GM19452 (cell line): ENCODE data around the gene INF2.
"Not testable (repeated sequence)": the region's sequence is repeated elsewhere in the genome, so short reads cannot be mapped to it uniquely, and the experiment has no call there.

Experiments used
- ATAC-seq: cut with Tn5 transposase; IDR thresholded peaks from one replicate; pipeline ENCODE4 v1.9.1; 2021; ENCODE audit not compliant: unreplicated experiment

The INF2 gene

GRCh38 chr14:104717646-104718045 is 28.2 kb downstream of the INF2 start:
- no peak for ATAC-seq

- ATAC-seq, result no peak
Measured at GRCh38 chr14:104718147-104718546, 28.7 kb downstream of the INF2 start.

DNA sequence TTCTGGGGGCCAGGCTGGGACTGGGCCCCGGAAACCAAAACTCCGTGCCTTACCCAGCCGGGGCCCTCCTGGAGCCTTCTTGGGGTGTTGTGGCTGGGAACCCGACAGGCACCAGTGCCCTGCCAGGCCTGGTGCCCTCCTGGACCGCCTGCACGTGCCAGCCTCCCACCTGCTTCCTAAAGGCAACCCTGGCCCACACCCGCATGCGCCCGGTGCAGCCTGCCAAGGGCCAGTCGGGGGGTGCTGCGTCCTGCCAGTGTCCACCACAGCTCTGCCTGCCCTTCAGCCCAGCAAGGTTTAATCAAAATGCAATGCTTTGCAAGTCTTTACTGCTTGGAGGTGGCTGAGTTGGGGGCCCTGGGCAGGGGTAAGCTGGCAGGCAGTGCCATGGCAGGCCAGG is 29.5 kb downstream of the INF2 start:
- ATAC-seq, result no peak

DNA sequence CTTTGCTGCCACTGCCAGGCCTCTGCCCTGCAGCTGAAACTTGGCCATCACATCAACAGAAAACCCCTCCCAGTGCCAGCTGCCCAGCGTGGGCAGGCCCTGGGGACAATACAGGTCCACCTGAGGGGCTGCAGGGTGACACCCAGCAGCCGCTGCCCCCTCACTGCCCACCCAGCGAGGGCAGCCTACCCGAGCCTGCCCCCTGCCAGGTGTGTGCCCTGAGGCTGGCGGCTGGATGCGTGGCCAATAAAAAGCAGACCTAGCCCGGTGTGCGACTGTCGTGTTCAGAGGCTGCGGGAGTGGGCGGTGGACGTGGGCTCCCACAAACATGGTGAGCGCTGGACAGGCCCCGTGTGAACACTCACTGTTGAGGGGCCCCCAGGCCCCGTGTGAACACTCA is 29.9 kb downstream of the INF2 start:
- ATAC-seq, result no peak

DNA sequence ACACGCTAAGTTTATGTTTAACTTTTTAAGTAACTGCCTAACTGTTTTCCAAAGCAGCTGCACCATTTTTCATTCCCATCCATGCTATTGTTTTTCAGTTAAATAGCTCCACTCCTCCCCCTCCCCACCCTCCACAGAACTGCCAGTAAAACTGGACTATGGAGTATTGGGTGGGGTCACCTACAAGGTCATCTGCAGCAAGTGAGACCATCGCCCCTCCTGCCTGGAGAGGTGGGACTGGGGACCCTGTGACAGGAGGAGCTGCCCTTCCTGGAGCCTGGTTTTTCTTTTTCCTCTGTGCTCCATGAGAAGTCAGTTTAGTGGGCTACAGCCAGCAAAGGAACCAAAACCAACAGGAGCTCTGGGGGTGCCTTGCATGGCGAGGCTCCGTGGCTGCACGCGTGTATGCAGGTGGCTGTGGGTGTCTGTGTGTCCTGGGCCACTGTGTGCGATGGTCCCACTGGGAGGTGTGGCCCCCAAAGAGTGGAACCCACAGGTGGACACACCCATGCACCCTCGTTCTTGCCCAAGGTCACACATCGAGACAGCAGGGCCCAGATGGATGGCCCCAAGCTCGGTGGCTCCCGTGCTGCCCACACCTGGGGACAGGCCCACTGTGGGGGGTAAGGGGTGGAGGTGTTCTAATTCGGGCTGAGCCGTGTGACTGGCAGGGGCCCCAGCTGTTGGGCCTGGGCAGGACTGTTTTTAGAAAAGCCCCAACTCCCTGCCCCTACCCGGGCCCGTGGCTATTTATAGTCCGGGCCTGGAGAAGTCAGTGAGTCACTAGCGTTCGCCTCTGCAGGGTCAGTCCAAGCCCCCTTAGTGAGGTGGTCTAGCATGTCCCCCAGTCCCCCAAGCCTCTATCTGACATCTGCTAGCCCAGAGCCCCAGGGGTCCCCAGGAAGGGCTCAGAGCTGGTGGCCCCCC is 32.4 kb downstream of the INF2 start:
- ATAC-seq, result no peak

DNA sequence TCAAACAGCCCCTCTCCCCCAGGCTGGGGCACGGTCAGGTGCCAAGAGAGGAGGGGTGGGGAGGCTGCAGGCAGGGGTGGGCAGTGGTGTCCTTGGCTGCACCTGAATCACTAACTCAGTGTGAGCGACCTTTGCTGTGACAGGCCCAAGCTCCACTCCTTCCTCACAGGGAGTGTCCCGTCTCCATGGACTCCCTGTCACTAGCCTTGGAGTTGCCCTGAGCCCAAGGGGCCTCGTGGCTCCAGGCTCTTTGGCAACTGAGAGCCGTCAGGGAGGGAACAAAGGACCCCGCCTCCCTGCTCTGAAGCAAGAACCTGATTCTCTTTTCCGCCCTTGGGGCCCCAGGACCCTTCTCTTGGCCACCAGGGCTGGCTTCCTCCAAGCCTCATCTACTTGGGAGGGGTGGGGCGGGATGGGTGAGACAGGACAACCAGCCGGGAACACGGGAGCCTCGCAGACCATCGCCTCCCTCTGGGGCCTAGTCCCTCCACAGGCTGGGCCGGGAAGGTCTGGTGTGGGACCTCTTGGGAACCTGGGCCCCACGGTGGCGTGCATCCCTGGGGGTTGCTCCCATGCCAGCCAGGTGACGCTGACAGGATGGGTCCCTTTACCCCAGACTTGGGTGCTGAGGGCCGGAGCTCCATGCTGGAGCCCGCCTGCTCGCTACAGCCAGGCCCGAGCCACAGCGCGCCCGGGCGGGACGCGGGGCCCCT is 33.7 kb downstream of the INF2 start:
- no peak for ATAC-seq

DNA sequence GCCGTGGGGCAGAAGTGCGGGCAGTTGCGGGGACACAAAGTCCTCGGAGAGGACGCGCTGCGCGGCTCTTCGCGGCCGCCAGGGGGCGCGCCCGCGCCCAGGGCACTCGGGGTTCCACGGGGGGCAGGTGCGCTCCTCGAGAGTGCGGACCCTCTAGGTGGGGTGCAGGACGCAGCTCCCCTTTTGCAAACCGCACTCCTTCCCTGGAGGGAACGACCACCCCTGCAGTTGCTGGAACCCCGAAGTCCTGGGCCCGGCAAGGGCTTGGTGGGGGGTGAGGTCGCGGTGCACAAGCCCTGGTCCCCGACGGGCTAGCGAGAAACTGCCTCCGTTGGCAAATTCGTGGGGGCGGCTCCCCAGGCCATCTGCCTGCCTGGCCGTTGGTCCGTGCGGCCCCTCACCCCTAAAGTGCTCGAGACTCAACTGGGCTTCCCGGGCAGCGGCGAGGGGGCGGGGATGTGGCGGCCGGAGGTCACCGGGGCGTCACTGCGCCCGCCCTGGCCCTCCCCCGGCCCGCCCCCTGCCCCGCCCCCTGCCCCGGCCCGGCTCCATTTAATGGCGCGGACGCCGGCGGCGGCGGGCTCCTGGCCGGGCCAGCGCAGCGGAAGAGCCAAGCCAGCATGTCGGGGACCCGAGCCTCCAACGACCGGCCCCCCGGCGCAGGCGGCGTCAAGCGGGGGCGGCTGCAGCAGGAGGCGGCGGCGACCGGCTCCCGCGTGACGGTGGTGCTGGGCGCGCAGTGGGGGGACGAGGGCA is 34.4 kb downstream of the INF2 start, which contains the start of gene ADSS1:
Gene ADSS1, plus strand, starts transcription at position 579 of the 756 bp plus-strand sequence. Its CDS starts 42 bp downstream, at position 621.
- ATAC-seq, result peak; percentile 61

DNA sequence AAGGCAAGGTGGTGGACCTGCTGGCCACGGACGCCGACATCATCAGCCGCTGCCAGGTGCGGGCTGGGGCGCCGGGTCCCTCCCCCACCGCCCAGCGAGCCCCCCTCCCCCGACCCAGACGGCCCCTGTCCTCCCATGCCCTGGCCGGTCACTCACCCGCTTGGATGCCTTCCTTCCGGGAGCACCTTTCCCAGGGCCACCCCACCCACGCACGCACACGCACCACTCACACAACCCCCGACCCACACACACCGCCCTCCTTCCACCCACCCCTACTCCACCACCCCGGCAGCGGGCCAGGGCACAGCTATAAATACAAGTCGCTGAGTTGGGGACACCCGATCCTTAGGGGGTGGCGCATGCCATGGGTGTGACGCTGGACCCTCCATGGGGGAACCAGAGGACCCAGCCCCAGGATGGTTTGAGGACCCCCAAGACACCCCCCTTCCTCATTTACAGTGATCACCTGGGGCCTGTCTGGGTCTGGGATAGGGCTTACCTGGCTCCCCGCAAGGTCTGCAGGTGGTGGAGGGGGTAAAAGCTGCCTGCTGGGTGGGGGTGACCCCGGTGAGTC is 35.1 kb downstream of the INF2 start:
- ATAC-seq, result no peak

- ATAC-seq, result no peak
Measured at GRCh38 chr14:104724981-104725771, 35.8 kb downstream of the INF2 start.

DNA sequence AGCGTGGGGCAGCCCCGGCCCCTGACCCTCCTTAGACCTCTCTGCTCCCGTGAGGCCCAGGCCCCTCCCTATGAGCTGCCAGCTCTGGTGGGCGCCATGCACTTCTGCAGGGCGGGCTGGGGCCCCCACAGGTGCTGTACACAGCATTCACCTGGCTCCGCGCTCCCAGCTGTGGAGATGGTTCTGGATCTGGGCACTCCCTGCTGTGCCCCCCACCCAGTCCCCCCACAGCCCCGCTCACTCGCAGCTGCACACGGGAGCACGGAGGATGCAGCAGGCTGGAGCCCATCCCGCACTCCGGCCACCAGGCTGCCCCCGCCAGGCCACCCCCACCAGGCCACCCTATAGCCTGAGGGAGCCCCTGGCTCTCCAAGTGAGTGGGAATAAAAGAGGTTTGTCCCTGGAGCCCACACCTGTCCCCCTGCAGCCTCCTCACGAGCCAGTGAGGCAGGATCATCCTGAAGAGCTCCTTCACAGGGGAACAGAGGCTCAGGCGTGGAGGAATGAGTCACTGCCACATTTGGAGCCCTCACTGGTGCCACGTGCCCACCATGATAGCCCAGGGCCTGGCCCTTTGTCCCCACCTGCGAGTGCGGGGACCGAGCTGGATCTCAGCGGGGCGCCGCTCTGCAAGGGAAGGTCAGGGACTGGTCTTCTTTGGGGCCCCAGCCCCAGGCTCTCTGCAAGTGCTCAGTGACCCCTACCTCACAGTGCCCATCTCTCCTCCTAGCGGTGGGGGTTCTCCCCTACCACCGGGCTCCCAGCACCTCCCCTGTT is 36.5 kb downstream of the INF2 start:
- ATAC-seq, result no peak

GRCh38 chr14:104726600-104727451 is 37.4 kb downstream of the INF2 start:
- no peak for ATAC-seq

GRCh38 chr14:104728631-104729030 is 39.2 kb downstream of the INF2 start:
- ATAC-seq, result no peak

GRCh38 chr14:104729176-104729834 is 39.9 kb downstream of the INF2 start:
- ATAC-seq, result not testable (repeated sequence)

GRCh38 chr14:104729835-104730181 is 40.4 kb downstream of the INF2 start:
- no peak for ATAC-seq

GRCh38 chr14:104730487-104730886 is 41.1 kb downstream of the INF2 start:
- no peak for ATAC-seq

DNA sequence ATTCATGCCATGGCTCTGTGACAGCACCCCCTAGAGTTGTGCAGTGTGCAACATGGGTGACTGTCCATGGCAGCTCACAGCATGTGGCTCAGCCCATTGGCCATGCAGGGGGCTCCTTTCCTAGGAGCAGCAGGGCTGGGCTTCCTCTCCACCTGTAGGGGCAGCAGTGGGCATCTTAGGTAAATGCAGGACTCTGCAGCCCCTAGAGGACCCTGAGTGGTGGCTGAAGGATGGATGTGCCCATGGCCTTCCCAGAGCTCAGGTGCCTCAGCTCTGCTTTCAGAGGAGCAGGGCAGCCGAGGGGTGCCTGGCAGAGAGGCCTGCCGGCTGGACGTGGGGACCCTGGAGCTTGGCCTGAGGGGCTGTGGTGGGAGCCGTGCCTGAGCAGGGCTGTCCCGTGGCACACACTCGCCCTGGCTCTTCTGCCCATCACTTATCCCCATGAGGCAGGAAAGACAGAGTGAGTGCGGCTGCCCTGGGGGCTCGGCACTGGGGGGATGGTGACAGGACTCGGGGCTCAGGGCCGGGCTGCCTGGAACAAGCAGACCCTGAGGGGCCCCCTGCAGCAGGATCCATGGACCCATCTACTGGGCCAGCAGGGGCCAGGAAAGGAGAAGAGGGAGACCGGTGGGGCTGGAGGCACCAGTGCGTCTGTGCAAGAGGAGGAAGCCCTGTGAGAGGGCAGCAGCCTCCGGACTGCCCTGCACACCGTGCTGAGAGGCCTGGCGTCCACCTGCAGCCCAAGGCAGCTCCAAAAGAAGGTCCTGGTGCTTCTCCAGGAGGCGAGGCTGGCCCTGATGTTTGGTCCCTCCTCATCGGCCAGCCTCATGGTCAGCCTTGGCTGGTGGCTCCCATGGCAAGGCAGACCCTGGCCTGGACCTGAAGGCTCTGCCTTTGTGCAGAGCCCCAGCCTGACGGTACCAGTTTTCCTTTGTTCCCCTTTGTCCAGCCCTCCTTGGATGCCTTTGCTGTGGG is 42.2 kb downstream of the INF2 start:
- ATAC-seq, result no peak

GRCh38 chr14:104732355-104732804 is 43.0 kb downstream of the INF2 start:
- no peak for ATAC-seq
